Measurements from ENCODE around the gene AP1G2. TPM values are rescaled to one million over a fixed set of nuclear protein-coding genes. Genes with fewer than 3 reads are reported as not detected.
"Not testable (repeated sequence)": the region's sequence is repeated elsewhere in the genome, so short reads cannot be mapped to it uniquely, and the experiment has no call there.

AP1G2 gene
- polyA plus RNA-seq, 1 donor from 2014 or later, result 127 TPM

GRCh38 chr14:23600806-23601205 is 33.2 kb upstream of the AP1G2 start:
- Histone ChIP-seq H3K9ac (ENCODE audit: low read length) (no peak overlapping the region), H4K20me1 (ENCODE audit: insufficient read depth) (no peaks in the 10 kb centered on the region)

GRCh38 chr14:23600322-23600707 is 32.7 kb upstream of the AP1G2 start:
- no peaks in the 10 kb centered on the region for H3K36me3 ChIP-seq (ENCODE audit: insufficient read depth, low read length)

More at GRCh38 chr14:23600806-23601205, 33.2 kb upstream of the AP1G2 start:
- H3K9me2 ChIP-seq (ENCODE audit: insufficient read depth, low read length), result no peaks in the 10 kb centered on the region
- no peaks in the 10 kb centered on the region for H3F3A ChIP-seq (ENCODE audit: insufficient read depth, low read length, poor library complexity, severe bottlenecking)
- H3K4me2 ChIP-seq (ENCODE audit: low read length), result no peak overlapping the region
- no peak overlapping the region for H3K27ac ChIP-seq (ENCODE audit: low read length)
- H3K27me3 ChIP-seq (ENCODE audit: insufficient read depth, low read depth, low read length), result no peaks in the 10 kb centered on the region
- H3K79me2 ChIP-seq (replicated peaks; ENCODE audit: insufficient read depth, low read length), result no peaks in the 10 kb centered on the region
- H3K36me3 ChIP-seq (ENCODE audit: insufficient read depth, low read length), result no peaks in the 10 kb centered on the region
- TF ChIP-seq MXI1 (conservative IDR thresholded peaks at IDR 0.05; ENCODE audit: poor library complexity, severe bottlenecking), result no peak
- no peak for TF ChIP-seq SMC3 (conservative IDR thresholded peaks at IDR 0.05; ENCODE audit: poor library complexity)
- no peak for TF ChIP-seq REST (IDR thresholded peaks at IDR 0.05; ENCODE audit: borderline replicate concordance)
- no peak for TF ChIP-seq POLR2AphosphoS5 (IDR thresholded peaks at IDR 0.05)
- TF ChIP-seq RAD21 (conservative IDR thresholded peaks at IDR 0.05), result no peak
- no peak for TF ChIP-seq TAF1 (IDR thresholded peaks at IDR 0.05; ENCODE audit: low read depth)
- no peak for TF ChIP-seq EP300 (conservative IDR thresholded peaks at IDR 0.05; ENCODE audit: poor library complexity, severe bottlenecking)
- TF ChIP-seq, protein P1, sequence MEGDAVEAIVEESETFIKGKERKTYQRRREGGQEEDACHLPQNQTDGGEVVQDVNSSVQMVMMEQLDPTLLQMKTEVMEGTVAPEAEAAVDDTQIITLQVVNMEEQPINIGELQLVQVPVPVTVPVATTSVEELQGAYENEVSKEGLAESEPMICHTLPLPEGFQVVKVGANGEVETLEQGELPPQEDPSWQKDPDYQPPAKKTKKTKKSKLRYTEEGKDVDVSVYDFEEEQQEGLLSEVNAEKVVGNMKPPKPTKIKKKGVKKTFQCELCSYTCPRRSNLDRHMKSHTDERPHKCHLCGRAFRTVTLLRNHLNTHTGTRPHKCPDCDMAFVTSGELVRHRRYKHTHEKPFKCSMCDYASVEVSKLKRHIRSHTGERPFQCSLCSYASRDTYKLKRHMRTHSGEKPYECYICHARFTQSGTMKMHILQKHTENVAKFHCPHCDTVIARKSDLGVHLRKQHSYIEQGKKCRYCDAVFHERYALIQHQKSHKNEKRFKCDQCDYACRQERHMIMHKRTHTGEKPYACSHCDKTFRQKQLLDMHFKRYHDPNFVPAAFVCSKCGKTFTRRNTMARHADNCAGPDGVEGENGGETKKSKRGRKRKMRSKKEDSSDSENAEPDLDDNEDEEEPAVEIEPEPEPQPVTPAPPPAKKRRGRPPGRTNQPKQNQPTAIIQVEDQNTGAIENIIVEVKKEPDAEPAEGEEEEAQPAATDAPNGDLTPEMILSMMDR (IDR thresholded peaks at IDR 0.05; ENCODE audit: poor library complexity, severe bottlenecking), result no peak
- no peak for TF ChIP-seq EZH2 (IDR thresholded peaks at IDR 0.05; ENCODE audit: borderline replicate concordance, insufficient read depth, low read length, poor library complexity, severe bottlenecking)
- no peak overlapping the region for H2AFZ ChIP-seq (ENCODE audit: low read depth, low read length)
- H3K4me3 ChIP-seq (ENCODE audit: low read length), result no peak overlapping the region
- H3K9me3 ChIP-seq (ENCODE audit: low read length), result no peaks in the 10 kb centered on the region

DNA sequence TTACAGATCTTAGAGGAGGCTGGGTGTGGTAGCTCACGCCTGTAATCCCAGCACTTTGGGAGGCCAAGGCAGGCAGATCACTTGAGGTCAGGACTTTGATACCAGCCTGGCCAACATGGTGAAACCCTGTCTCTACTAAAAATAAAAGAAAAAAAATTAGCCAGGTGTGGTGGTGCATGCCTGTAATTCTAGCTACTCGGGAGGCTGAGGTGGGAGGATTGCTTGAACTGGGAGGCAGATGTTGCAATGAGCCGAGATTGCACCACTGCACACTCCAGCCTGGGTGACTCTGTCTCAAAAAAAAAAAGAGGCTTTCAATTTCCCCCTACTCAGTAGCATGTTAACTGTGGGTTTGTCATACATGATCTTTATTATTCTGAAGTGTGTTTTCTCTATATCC is 26.6 kb upstream of the AP1G2 start:
- not testable (repeated sequence) for H3F3A ChIP-seq (ENCODE audit: insufficient read depth, low read length, poor library complexity, severe bottlenecking)

More at GRCh38 chr14:23600322-23600707, 32.7 kb upstream of the AP1G2 start:
- no peak for TF ChIP-seq SMC3 (conservative IDR thresholded peaks at IDR 0.05; ENCODE audit: poor library complexity)
- no peaks in the 10 kb centered on the region for H3K79me2 ChIP-seq (replicated peaks; ENCODE audit: insufficient read depth, low read length)
- no peak overlapping the region for H3K27ac ChIP-seq (ENCODE audit: low read length)
- H3K9ac ChIP-seq (ENCODE audit: low read length), result no peak overlapping the region
- no peak overlapping the region for H2AFZ ChIP-seq (ENCODE audit: low read depth, low read length)
- H3K27me3 ChIP-seq (ENCODE audit: insufficient read depth, low read depth, low read length), result no peaks in the 10 kb centered on the region
- H4K20me1 ChIP-seq (ENCODE audit: insufficient read depth), result no peaks in the 10 kb centered on the region
- H3K9me3 ChIP-seq (ENCODE audit: low read length), result no peaks in the 10 kb centered on the region
- H3K9me2 ChIP-seq (ENCODE audit: insufficient read depth, low read length), result no peaks in the 10 kb centered on the region
- H3K4me3 ChIP-seq (ENCODE audit: low read length), result no peak overlapping the region
- no peak overlapping the region for H3K4me2 ChIP-seq (ENCODE audit: low read length)
- H3F3A ChIP-seq (ENCODE audit: insufficient read depth, low read length, poor library complexity, severe bottlenecking), result no peaks in the 10 kb centered on the region

More for the DNA sequence above, 26.6 kb upstream of the AP1G2 start:
- not testable (repeated sequence) for H2AFZ ChIP-seq (ENCODE audit: low read depth, low read length); H3K9me3 ChIP-seq (ENCODE audit: low read length); H4K20me1 ChIP-seq (ENCODE audit: insufficient read depth); H3K79me2 ChIP-seq (replicated peaks; ENCODE audit: insufficient read depth, low read length); H3K9me2 ChIP-seq (ENCODE audit: insufficient read depth, low read length); H3K27ac ChIP-seq (ENCODE audit: low read length); H3K4me3 ChIP-seq (ENCODE audit: low read length); H3K36me3 ChIP-seq (ENCODE audit: insufficient read depth, low read length); H3K4me2 ChIP-seq (ENCODE audit: low read length); H3K9ac ChIP-seq (ENCODE audit: low read length); H3K27me3 ChIP-seq (ENCODE audit: insufficient read depth, low read depth, low read length)
